Measurements from ENCODE around the gene IFITM5.
"Not testable (repeated sequence)": the region's sequence is repeated elsewhere in the genome, so short reads cannot be mapped to it uniquely, and the experiment has no call there.

Gene IFITM5

GRCh38 chr11:311013-311748, 11.9 kb upstream of the IFITM5 start:
- not testable (repeated sequence) for DNase-seq

GRCh38 chr11:309979-310572, 10.8 kb upstream of the IFITM5 start:
- not testable (repeated sequence) for DNase-seq

- DNase-seq, result not testable (repeated sequence)
Observed at GRCh38 chr11:308740-309665, 9.7 kb upstream of the IFITM5 start.

- not testable (repeated sequence) for DNase-seq
Observed at GRCh38 chr11:307766-308708, 8.7 kb upstream of the IFITM5 start, which contains the start of gene IFITM2. TSS of gene IFITM2 (plus strand) at chr11:307816. CDS start at chr11:308193, 377 bp downstream.

- no peak for DNase-seq
Observed at GRCh38 chr11:306645-307371, 7.5 kb upstream of the IFITM5 start.

- no peak for DNase-seq
Observed at GRCh38 chr11:305844-306211, 6.5 kb upstream of the IFITM5 start.

GRCh38 chr11:304915-305843, 5.9 kb upstream of the IFITM5 start:
- DNase-seq, result peak; percentile 2

GRCh38 chr11:304061-304506, 4.8 kb upstream of the IFITM5 start:
- DNase-seq, result no peak

- no peak for DNase-seq
Observed at GRCh38 chr11:303363-303762, 4.0 kb upstream of the IFITM5 start.

GRCh38 chr11:299951-300735, 817 bp upstream of the IFITM5 start:
- DNase-seq, result no peak

GRCh38 chr11:298406-299065, 790 bp downstream of the IFITM5 start:
- no peak for DNase-seq

GRCh38 chr11:297586-298405, 1.5 kb downstream of the IFITM5 start:
- DNase-seq, result no peak

- no peak for DNase-seq
Observed at GRCh38 chr11:297051-297585, 2.2 kb downstream of the IFITM5 start.

- no peak for DNase-seq
Observed at GRCh38 chr11:296171-297050, 2.9 kb downstream of the IFITM5 start.

- DNase-seq, result no peak
Observed at GRCh38 chr11:295351-296170, 3.8 kb downstream of the IFITM5 start.

GRCh38 chr11:294780-295179, 4.5 kb downstream of the IFITM5 start:
- DNase-seq, result no peak

Measured in SHP77 treated with DMSO at 0.1 percent for 48 hours (cell line).